ENCODE results near the gene PIP4K2C.

DNA sequence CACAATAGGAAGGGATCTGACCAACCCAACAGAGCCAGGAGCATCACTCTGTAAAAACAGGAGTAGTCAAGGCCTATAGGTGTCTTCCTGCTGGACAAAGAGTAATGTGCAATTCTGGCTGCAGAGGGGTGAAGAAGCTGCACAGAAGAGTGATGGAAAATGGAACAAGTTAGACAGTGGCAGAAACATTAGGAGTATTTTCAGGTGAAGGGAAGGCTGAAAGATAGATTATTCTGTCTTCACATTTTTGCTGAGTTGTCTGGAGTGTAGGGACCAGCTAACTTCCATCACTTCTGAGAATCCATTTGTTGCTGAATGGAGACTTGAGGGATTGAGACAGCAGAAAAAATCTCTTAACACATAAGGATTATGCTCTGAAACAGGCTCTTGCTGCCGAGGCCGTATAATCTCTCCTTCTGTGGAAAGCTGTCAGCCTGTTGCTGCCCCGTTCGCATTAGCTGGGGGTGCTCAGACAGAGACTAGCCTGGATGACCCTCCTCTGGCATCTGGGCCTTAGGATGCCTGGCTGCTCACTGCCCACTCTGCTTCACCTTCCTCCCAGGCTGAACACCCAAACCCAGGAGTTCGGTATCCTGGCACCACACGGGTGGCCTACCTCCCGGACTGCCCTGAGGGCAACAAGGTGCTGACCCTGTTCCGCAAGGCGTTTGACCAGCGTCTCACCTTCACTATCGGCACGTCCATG lies 17.1 kb downstream of the PIP4K2C start:
- TF ChIP-seq, protein P1, sequence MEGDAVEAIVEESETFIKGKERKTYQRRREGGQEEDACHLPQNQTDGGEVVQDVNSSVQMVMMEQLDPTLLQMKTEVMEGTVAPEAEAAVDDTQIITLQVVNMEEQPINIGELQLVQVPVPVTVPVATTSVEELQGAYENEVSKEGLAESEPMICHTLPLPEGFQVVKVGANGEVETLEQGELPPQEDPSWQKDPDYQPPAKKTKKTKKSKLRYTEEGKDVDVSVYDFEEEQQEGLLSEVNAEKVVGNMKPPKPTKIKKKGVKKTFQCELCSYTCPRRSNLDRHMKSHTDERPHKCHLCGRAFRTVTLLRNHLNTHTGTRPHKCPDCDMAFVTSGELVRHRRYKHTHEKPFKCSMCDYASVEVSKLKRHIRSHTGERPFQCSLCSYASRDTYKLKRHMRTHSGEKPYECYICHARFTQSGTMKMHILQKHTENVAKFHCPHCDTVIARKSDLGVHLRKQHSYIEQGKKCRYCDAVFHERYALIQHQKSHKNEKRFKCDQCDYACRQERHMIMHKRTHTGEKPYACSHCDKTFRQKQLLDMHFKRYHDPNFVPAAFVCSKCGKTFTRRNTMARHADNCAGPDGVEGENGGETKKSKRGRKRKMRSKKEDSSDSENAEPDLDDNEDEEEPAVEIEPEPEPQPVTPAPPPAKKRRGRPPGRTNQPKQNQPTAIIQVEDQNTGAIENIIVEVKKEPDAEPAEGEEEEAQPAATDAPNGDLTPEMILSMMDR (IDR thresholded peaks at IDR 0.05), result no peak
- TF ChIP-seq POLR2A (IDR thresholded peaks at IDR 0.05), result no peak
